NCI-H146 treated with DMSO at 0.1 percent for 48 hours (cell line): ENCODE measurements around the gene NACC2.

Experiments used
- DNase-seq: peaks from one replicate; lab custom pipeline; 2025; ENCODE audit not compliant: unreplicated experiment; lab: John Stamatoyannopoulos, UW

The NACC2 gene

DNA sequence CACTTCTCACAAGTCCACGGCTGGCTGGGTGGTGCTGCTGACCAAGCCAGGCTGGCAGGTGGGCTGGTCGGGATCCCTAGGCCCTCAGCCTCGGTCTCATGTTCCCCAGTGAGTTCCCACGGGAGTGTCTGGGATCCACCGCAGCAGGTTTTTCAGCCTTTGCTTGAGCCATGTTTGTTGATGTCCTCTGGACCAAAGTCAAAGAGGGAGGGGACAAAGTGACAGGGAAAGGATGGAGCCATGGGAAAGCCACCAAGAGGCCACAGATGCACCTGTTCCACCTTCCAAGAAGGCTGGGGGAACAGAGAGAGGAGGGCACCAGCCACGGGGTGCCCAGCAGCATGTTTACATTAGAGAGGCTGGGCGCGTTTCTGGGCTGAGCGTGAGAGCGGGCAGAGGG, 131.2 kb downstream of the NACC2 start:
- DNase-seq, result no peak

DNA sequence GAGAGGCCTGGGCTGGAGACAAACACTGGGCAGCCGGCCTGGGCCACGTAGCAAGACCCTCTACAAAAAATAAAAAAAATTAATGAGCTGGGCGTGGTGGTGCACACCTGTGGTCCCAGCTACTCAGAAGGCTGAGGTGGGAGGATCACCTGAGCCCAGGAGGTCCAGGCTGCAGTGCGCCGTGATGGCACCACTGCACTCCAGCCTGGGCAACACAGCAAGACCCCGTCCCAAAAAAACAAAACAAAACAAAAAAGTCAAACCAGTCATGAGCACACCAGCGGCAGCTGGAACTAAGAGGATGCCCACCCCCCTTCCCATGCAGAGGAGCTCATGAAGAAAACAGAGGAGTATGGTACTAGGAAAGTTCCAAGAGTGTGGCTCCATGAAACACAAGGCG, 131.8 kb downstream of the NACC2 start:
- DNase-seq, result no peak

DNA sequence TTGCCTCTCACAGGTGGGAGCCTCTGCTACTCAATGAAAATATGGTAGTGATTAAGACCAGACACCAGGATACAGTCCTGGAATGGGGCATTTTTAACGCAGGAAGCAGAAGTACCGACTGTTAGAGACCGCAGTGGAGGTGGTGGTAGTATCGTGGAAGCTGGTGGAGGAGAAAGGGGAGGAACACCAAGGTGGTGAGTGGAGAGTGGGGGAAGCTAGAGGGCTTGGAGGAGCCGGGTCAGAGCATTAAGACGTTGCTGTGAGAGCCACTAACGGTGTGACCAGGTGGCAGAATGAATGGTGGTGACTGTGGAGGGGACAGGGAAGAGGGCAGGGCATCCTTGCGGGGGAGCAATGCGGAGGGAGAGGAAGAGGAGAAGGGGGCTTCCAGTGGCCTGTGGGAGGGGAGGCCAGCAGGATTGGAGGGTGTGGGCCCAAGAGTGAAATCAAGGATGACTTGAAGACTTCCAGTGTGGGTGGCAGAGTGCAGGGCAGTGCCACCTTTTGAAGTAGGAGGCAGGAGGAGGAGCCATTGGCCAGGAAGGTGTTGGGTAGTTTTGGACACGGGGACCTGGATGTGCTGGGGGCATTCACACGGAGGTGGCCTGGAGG, 132.3 kb downstream of the NACC2 start:
- DNase-seq, result no peak

DNA sequence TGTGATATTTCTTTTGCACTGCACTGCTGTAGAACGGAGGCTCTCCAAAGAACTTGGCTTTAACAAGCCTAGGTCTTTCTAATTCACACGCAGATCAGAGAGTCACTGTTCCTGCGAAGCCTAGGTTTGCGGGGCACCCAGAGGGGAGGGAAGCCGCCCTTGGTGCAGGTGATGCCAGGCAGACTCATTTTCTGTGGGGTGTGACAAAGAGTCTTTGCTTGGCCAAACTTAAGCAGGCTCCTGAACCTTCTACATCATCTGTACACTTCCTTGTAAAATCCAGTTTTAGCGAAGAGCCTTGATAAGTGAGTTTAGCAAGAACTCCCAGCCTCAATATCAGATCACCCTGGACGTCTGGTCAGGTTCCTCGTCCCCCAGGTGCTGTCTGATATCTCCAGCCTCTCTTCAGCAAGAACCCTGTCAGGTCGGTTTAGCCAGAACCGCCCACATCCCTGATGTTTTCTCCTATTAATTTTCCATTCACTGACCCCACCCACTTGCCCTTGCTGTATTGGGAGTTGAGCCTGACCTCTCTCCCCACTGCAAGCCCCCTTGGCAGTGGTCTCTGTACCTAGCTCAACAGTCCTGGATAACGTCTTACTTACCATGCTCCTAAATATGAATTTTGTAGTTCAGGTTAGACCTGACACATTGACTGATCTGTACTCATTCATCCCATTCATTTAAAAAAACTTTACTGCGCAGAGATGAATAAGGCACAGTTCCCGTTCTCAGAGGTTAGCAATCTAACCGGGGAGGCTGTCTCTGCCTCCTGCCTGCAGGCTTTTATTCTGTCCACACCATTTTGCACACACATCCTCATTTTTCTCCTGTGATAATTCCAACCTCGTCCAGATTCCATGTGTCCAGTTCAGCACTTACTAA, 133.0 kb downstream of the NACC2 start:
- no peak for DNase-seq

DNA sequence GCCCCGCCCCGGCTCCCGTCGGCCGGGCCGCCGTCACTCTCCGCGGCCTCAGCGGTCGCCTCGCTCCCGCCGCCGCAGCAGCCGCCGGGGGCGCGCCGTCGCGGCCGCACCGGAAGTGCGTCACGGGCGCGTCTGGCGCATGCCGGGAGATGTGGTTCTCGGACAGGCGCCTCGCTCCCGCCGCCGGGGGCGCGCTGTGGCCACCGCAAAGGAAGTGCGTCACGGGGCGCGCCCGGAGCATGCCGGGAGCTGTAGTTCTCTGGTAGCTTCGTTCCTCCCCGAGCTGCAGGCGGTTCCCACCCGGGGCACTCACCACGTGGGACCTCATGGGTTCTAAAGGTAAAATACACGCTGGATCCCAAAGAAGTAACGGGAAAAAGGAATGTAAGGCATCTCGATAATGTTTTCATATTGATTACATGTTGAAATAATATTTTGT, 133.8 kb downstream of the NACC2 start, which contains the start of gene UBAC1:
TSS of gene UBAC1 (minus strand) at position 97 of the 439 bp plus-strand sequence. CDS start 211 bp downstream, outside the sequence.
- DNase-seq, result peak; percentile 39

DNA sequence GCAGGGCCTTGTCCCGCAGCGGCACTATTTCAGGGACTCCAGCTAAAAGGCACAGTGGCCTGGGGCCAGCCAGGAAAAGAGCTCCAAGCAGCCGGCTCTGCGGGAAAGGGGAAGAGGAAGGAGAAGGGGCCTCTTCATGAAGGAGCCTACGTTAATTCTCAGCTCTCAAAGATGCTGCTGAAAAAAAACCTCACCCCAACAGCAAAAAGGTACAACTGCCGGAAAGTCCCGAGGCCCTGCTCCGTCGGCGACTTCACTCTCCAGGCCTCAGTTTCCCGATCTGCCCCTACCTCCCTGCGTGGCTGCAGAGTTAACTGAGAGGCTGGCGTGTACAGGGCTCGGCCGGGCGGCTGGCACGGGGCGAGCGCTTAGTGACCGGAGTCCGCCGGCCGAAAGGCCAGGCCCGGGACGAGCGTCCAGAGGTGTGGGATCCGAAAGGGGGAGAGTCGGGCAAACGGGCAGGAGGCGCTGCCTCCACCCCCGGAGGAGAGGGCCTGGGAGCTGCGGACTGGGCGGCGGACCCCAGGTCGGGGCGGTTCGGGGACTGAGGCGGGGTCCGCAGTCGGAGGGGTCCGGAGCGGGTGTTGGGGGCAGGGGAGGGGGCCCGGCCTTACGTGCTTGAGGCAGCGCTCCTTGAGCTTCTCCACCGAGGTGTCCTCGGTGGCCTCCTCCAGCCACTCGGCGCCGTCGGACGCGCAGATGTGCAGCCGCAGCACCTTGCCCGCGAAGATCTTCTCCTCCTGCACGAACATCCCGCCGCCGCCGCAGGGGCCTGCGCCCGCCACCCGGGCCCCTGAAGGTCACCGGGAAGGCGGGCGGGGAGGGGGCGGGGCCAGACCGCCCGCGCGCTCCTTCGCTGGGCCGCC, 134.4 kb downstream of the NACC2 start:
- DNase-seq, result peak; percentile 32

DNA sequence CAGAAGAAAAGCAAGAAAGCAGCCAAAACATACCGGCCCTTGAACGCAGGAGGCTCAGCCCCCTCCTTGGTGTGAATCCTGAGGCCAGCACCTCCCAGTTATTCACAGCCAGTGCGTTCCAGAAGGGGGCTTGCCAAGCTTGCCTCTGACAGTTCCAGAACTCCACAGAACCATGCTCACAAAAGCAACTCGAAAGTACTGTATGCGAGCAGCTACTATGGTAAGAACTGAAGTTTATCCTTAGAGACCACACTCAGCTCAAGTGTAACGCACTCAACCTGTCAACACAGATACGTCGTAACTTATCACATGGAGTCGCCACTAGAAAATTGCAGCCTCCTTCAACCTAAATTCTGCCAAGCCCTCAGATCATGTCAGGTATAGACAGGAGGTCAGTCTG, 135.3 kb downstream of the NACC2 start:
- no peak for DNase-seq

DNA sequence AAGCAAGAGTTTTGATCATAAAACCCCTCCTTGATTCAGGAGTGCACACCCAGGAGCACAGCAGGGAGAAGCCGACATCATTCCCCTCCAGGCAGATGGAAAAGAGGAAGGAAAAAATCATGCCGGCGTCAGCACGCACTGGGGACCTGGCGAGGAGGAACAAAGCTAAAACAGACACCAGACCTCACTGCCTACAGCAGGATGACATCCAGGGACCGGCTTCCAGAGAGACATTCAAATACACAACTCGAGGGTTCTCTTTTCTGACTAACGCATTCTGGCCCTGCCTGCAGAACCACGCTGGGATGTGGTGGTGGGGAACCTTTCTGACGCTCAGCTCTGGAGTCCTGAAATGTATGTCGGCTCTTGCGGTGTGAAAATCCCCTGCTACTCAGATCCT, 136.6 kb downstream of the NACC2 start:
- no peak for DNase-seq

DNA sequence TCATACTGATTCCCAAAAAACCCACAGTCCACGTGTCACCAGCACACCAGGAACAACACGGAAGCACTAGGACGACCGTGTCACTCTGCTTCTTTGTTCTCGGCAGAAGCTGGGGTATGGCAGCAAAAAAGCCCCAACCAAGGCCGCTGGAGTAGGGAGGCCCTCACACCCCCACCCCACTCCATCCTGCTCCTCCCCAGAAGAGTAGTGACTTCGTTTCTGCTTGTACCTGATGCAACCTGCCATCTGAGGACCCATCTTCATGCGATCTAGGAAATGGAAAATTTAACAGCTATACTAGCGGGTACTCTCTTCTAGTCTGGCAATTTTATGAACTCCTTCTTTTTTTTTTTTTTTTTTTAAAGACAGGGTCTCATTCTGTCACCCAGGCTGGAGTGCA, 137.7 kb downstream of the NACC2 start:
- DNase-seq, result no peak

DNA sequence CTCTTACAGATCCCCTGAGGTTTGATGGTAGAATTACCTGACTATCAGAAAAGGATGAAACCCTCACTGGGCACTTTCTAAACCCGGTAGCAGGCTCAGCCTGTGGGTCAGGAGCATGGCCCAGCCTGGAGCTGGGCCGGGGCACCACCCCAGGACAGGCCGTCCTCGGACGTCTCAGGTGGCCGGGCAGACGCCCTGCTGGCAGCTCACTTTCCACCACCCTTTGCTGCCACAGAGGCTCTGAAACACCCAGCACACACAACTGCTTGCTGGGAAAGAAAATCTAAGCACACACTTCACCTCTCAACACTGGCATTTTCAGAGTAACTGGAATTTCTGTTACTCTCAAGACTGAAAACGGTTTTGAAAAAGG, 138.3 kb downstream of the NACC2 start:
- DNase-seq, result no peak
